ENCODE measurements around the gene D2HGDH.

GRCh38 chr2:241702155-241703031 is 32.0 kb upstream of the D2HGDH start:
- TF ChIP-seq CTCF (IDR thresholded peaks at IDR 0.05; ENCODE audit: insufficient read depth, low read depth, low read length) (no peak), EZH2 (IDR thresholded peaks at IDR 0.05; ENCODE audit: insufficient read depth, low read length) (no peak)
